COLO668 (cell line): Measurements from ENCODE around the gene NMNAT3.

Source experiments
- DNase-seq: peaks from one replicate; lab custom pipeline; 2025; ENCODE audit not compliant: unreplicated experiment; lab: John Stamatoyannopoulos, UW

NMNAT3 gene

DNA sequence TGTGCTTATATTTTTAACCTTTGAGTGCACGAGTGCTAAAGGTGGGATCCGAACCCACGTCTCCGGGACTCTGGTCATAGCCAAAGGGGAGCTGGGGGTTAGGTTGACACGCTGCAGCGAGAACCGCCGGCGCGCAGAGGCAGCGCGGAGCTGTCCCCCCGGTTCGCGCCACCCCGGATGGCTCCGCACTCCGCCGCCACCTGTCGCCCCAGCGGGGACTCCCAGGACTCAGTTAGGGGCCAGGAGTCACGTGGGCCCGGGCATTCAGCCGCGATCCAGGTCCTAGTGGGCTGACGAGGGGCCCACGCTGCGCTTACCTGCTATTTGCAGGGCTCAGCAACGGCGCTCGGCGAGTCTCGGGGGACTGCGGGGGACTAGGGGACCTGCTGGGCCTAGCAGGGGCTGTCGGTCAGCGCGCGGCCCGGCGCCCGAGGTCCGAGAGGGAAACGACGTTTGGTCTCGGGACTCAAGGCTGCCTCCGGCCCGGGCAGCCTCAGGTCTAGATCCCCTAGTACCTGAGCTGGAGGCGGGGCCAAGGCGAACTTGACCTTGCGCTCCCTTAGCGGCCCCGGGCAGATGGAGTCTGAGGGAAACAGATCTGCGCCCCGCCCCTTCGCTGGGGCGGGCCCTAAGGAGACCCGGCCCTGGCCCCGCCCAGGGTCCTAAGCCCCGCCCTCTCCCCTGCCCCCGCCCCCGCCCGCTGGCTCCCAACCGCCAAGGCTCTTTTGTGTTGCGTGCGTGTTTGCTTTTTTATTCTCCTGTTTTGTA, at the start of gene NMNAT3:
Gene NMNAT3, minus strand, starts transcription at position 585 of the 768 bp plus-strand sequence. CDS start 50,248 bp downstream, outside the sequence.
- DNase-seq, result peak; percentile 89

DNA sequence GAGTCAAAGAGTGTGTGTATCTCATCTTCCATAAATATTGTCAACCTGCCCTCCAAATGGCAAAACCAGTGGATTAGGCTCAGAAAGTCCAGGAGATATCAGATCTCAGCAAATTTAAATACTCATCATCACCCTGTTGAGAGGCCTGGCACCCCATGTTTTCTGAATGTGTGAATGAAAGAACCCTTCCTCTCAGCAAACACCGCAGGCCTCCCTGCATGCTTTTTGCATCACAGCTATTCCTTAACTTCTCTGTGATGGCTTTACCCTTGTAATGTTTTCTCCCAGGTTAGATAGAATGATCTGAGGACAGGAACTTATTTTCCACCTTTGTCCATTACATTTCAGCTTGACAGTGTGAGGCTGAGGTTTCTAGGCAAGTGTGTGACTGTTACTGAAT, 43.6 kb upstream of the NMNAT3 start:
- DNase-seq, result no peak

DNA sequence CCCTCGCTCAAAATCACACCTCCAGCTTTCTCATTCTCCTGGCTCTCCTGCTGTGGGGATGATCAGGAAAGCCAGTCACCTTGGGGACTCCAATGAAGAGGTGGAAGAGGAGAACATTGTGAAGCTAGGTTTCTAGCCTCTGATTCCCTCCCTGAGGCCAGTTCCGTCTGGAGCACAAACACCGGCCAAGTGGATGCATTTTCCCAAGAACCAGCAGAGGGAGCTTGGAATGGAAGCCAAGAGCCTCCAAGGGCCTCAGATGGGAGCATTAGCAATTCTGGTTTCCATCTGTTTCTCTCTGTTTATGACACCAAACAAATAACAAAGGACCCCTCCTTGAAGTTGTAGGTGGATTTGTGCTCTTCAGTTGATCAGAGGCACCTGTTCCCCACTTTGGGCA, 40.6 kb upstream of the NMNAT3 start:
- DNase-seq, result peak; percentile 29

DNA sequence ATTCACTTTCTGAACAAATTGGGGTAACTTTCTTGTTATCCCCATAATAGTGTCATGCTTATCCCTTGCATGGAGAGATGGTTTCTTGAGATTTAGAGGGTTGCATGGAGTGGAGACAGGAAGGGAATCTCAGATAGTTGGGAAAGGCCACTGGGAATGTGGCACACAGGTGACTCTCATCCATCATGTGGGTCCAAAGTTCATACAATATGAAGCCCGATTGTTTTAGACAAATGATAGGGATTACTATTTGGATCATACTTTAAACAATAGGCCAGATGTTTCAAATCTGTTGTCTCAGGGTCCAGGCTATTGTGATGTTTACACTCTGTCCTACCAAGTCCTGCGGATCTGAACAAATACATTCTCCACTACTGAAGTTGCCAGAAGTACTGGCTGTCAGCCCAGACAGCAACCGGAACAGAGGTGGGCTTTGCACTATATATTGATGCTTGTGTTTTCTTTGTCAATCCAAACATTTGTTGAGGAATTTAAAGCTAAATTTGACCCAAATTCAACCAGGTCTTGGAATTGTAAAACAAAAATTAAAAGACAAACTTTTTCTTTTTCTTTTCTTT, 39.2 kb upstream of the NMNAT3 start:
- DNase-seq, result peak; percentile 1

DNA sequence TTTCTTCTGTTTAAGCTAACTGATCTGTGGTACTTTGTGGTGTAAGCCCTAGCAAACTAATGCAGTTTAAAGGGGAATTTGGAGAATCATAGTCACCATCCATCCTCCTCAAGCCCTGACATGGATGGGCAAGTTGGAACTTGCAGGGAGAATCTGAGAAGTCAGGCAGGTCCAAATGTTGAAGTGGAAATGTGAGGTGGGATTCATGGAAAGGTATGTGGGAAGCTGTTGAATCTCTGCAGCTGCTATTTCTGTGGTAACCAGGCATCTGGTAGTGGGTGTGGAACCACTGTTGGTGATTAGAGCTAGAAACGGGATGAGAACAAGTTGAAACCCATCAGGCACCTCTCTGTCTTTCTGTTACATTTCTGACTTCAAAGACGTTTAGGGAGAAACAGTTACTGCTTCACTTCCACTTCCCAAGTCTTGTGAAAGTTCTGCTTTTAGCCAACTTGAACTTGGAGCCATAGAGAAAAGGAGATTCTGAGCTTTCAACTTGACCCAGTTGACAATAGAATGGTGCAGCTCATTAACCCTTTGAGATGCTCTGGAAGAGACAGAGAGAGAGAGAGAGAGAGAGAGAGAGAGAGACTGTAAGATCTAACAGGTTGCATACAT, 38.1 kb upstream of the NMNAT3 start:
- peak; percentile 3 for DNase-seq

DNA sequence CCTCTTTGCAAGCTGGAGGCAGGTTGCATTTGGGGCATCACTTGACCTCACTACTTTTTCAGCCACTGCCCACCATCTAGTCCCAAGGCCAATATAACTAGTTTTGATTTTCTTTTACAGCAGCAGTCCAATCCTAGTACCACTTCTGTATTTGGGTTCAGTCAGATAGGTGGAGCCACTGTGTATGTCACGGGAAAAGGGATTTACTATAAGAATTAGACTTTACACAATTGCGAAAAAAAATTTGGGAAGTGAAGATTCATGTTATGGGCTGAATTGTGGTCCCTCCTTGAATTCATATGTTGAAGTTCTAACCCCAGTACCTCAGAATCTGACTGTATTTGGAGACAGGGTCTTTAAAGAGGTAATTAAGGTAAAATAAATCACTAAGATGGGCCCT, 37.4 kb upstream of the NMNAT3 start:
- no peak for DNase-seq

DNA sequence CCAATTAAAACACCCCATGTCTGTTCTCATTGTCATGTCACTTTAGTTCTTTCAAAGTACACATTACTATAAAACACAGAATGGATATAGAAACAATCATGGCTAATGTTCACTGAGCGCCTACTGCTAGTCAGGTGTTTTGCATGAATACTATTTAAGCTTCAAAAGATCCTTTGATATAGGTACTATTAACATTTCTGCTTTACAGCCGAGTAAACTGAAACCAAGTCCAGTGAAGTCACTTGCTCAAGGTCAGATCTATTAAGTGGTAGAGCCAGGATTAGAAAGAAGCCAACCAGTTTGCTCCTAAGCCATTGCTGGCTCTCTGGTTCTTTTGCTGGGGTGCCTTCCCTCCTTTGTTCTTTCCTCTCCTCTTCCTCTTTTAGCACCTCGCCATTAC, 32.4 kb upstream of the NMNAT3 start:
- DNase-seq, result peak; percentile 19

DNA sequence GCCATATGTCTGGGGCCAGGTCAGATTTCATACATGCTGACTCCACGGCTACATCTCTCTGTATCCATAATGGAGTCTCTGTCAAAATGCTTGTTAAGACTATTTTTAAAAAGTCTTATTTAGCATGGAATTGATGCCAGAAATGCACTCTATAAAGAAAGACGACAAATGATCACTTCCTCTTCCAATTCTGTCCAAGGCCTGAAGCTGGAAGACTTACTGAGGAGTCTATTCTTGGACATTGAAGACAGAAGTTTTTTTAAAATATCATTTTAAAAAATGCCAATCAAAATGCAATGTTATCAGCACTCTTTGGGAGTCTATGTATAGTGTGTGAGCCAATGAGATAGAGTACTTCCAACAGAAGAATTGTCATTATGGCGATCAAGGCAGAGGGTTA, 27.9 kb upstream of the NMNAT3 start:
- DNase-seq, result no peak

DNA sequence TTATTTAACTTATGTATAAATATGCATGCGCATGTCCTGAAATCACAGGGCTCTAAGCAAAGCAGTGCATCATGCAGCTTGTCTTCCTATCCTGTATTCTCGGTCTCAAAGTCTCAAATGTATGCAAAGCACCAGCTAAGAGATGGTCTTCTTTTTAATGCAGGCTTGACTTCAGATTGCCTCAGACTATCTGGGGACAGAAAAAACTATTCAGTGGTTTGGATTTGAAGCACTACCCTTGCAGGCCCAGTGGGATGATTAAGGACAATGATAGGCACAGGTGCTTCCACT, 18.5 kb upstream of the NMNAT3 start:
- DNase-seq, result no peak

DNA sequence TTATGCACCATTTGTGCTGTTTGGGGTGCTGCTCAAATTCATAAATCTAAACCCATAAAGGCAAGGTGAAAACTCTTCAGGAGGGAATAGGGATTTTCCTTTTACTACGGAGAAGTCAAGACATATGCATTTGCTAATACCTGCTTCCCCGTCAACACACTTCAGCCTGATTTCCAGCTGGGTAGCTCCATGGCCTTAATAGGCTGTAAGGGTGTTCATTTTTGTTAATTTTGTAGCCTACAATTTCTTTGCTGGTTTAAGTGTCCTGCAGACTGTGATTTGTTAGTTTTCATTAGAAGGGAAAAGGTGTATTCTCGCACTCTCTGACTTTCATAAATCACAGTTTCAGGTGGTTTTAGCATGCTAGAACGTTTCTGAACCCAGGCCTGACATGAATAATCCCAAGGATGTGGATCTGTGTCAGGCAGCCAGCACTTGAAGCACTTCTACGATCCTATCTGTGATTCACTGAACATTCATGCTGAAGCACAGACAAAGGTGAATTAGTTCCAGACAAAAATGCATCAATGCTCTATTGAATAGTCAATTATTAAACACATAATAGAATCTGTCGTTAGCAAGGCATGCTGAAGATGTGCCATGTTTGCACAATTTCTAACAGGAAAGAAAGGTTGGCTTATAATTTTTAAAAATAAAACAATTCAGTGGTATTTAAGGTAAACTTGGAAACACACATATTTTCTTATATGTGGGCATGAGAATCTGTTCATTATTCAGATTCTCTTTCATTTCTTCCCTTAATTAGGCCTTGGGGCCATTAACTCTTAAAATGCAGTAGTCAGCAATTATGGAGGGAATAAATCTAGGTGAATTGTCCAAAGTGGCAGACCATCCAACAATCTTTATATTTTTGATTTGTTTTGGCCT, 17.9 kb upstream of the NMNAT3 start:
- DNase-seq, result no peak

DNA sequence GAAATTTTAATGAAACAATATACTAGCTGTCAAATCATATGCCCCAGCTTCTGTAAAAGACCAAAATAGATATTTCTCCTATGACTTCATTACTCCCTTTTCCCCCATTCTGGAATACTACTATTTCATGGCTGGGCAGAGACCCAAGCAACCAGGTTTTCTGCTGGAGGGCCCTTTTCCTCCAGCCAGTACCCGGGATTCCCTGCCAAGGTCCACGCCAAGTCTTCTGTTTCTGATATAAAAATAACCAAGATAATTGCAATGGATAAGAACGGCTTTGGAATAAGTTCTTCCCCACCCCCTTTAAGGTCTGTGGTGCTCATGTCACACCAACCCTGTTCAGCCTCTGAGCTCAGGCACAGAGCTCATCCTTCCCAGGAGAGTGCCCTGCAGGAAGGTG, 17.2 kb upstream of the NMNAT3 start:
- no peak for DNase-seq

DNA sequence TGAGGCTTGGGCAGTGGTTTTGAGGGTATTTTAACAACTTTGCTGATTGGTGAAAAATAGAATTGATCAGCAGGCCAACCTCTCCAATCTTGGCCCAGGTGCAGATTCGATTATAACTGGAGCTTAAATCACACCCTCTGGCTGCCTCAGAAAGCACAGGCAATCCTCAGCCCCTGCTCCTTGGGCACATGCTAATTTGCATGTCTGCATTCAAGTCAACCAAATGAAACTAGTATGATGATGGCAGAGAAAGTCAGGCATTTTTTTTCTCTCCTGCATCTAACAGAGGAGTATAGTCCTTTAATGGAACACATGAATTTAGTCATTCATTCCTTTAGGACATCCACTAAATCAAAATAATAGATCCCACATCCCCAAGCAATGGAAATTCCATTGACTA, 16.8 kb upstream of the NMNAT3 start:
- no peak for DNase-seq

DNA sequence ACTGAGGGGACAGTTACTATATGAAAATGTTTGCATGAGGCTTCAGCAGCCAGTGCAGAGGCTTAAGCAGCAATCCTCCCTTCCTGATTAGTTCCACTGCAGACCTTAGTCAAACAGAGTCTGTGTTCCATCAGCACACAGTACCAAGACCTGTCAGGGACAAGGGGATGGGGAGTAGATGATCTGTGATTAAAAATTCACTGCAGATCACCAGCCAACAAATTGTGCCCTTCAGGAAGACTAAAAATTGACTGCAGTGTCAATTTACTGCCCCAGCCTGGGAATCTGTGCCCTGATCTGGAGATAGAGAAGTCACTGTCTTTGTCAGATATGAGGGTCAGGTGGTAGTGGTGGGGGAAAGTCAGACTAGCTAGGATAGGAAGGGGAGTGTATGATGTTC, 13.8 kb upstream of the NMNAT3 start:
- no peak for DNase-seq

DNA sequence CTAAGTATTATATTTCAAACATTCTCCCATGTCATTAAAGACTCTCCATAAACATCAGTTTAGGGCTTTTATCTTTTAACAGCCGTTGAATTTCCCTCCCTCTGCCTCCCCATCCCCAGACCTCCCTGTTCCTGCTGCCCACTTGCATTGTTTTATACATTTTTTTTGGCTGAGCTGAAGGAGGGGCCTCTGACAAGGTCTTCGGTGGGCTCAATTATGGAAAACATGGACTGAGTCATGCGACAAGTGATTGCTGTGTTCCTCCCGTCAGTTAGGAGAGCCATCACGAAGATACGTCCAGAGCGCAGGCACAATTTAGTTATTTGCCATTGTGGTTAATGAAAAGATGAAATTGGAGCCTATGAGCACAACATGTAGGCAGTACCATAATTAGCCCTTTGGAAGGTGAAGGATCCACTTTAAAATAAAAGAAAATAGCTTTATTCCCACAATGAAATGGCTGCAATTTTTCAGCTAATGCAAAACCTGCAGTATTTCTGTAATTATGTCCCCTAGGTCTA, 12.0 kb upstream of the NMNAT3 start:
- DNase-seq, result no peak

DNA sequence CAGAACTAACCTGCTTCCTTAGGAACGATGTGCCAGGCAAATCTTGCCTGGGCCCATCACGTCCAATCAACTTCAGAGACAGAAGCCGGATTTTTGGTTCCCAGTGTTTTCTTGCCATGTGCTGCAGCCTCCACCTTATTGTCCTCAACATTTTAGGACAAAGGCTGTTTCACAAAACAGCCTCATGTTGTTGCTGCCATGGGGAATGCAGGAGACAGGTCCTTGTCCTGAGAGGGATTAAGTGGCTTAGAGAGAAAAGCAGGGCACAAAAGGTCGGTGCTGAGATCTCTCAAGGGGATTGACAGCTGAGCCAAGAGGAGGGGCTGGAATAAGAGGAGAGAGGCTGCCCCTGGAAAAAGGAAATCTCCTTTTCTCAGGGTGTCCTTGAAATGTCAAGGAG, 11.3 kb upstream of the NMNAT3 start:
- no peak for DNase-seq

DNA sequence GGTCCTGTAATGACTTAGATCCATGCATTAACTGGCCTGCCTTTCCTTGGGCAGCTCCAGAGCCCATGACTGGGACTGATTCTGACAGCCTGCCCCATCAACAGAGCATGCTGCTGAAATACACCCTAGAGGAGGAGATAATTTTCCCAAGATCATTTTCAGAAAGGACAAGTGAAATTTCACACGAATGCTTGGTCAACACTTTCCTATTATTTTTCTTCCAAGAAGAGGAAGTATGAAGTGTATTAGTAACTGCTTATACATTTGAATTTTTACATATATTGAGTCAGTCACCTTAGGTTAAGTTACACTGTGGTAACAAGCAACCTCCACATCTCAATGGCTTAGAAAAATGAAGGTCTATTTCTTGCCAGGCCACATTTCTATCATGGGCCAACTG, 9.7 kb upstream of the NMNAT3 start:
- no peak for DNase-seq

DNA sequence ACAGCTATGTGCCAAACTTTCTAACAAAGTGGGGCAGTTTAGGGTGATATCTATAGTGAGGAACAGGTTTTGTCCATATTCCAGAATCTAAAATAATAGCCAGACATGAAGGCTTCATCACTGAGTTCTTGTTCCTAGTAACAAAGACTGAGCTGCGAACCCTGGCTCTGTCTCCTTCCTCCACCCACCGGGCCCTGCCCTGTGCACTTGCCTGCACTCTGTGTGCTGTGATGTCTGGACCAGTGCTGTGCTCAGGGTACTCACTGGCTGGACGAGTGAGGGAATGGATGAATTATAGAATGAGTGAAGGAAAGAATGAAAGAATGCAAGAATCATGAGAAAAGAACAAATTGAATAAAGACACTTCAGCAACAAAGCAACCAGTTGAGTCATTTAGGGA, 8.9 kb upstream of the NMNAT3 start:
- no peak for DNase-seq

DNA sequence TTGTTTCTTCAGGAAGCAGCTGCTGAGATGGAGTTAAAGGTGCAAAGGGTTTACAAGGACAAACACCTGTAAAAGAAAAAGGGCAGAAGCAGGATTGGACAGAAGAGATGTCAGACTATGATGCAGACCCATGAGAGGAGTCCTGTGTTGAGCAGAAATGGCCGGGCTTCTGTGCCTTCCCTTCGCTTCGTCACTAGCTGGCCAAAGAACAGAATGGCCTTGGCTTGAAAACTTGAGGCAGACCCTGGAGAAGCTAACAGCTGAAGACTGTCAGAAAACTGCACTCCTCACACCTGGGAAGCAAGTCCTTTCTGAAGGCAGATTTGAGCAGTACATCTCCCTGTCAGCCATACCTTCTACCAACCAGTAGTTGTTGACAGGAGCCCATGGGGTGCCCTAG, 8.4 kb upstream of the NMNAT3 start:
- no peak for DNase-seq

DNA sequence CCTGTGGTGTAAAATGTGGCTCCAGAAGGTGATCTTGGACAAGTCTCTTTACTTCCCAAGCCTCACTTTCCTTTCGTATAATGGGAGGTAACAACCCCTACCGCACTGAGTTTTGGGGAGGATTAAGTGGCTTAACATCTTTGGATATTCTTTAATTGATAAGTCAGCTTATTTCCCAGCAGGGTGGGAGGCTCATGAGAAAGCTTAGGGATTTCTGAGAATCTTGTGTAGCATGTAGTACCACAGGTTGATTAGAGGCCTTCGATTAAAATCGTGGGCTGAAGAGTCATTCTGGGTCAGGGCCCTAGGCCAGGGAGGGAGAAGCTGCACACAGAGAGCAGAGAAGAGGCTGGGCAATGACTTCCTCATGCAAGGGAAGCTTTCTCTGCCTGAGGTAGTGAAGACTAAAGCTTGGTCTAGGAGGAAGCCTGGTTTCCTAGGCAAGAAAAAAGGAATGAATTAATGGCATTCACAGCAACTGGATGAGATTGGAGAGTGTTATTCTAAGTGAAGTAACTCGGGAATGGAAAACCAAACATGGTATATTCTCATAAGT, 1.5 kb upstream of the NMNAT3 start:
- DNase-seq, result no peak

DNA sequence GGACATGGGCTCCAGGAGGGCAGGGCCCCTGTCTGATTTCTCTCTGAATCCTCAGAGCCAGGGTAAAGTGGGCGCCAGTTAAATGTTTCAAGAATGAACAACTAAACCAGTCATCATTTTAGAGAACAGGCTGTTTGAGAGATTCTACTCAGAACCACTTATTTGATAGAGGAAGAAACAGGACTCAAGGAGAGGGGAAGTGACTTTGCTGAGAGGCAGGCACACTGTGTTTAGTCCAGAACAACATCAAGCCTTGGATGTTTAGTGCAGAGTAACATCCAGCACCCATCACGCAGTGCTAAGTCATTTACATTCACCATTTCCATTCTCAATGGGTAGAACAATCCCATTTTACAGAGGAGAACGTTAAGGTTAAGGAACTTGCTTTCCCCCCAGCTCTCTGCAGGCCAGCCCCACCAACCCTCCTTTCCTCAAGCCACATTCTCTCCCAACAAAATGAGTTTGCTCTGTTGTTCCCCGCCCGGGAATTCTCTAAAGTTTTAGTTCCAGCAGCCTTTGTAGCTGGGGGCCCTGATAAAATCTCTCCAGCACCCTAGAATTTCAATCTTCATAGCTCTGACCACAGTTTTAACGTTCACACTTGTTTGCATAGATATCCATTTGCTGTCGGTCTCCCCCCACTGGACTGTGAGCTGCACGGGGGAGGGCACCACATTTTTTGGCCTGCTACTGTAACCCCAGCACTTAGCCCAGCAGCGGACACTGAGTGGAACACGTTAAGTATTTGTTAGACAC, 962 bp downstream of the NMNAT3 start:
- no peak for DNase-seq
